Endothelial cell of umbilical vein (primary cell): ENCODE data around the gene PCTP. TPM values are rescaled to one million over a fixed set of nuclear protein-coding genes. Genes with fewer than 3 reads are reported as not detected.

Source experiments
- BruUV-seq: library from RNA; stranded (reverse); fragments of 400-500 nt; replicated peaks from 2 replicates; lab custom pipeline; 2021; lab: Mats Ljungman, UMichigan
- CTCF ChIA-PET: fragments of 300-600, 350-600 bp; sonication (Branson Sonifier 250); formaldehyde crosslinking; loops from one replicate; lab custom pipeline; 2021; ENCODE audit warnings: antibody characterized with exemption, inconsistent platforms; lab: Charles Lee
- POLR2A ChIA-PET: fragments of 300-600, 350-600 bp; sonication (Branson Sonifier 250); formaldehyde crosslinking; loops from one replicate; lab custom pipeline; 2021; ENCODE audit warnings: antibody characterized with exemption, inconsistent platforms; lab: Charles Lee
- DNase-seq: peaks from one replicate; pipeline ENCODE4 v3.0.0-alpha.2; 2011; ENCODE audit warnings: low read depth, low spot score
- FAIRE-seq: peaks from 2 replicates; lab custom pipeline; 2011; peaks lifted over from hg19 to GRCh38; lab: Jason Lieb, UNC
- H2AFZ ChIP-seq: 2 replicates; pipeline ENCODE4 v1.6.0; 2012; ENCODE audit warnings: low read depth, low read length, control low read depth, inconsistent platforms
- H3K27ac ChIP-seq: 2 replicates; pipeline ENCODE4 v1.5.1; 2011; ENCODE audit warnings: low read depth, mild to moderate bottlenecking, control low read depth, low read length, moderate library complexity; ENCODE audit not compliant: insufficient read depth
- H3K27me3 ChIP-seq, 2 experiments: 2 replicates each; pipeline versions ENCODE4 v1.6.0 to v1.6.1; 2011; ENCODE audit warnings: low read length in 2 of 2, mixed read lengths in 1 of 2; ENCODE audit not compliant: control insufficient read depth in 2 of 2, insufficient read depth in 2 of 2
- H3K36me3 ChIP-seq, 2 experiments: 2 replicates in 1 of 2; 3 replicates in 1 of 2; pipeline ENCODE4 v1.5.1; 2011; ENCODE audit warnings: low read length in 2 of 2, mild to moderate bottlenecking in 1 of 2, moderate library complexity in 1 of 2; ENCODE audit not compliant: control insufficient read depth in 2 of 2, insufficient read depth in 2 of 2; ENCODE audit errors: extremely low read depth in 1 of 2
- H3K4me1 ChIP-seq: 3 replicates; pipeline ENCODE4 v1.5.1; 2011; ENCODE audit warnings: mild to moderate bottlenecking, low read length; ENCODE audit not compliant: control insufficient read depth, insufficient read depth; ENCODE audit errors: extremely low read depth
- H3K4me2 ChIP-seq: 2 replicates; pipeline ENCODE4 v1.6.1; 2011; ENCODE audit warnings: low read length, control low read depth, mixed read lengths; ENCODE audit not compliant: insufficient read depth
- H3K4me3 ChIP-seq, 3 experiments: fragments of 200-600 bp in 1 of 3; sonication (generic), shearing (Covaris generic) in 1 of 3; replicated peaks in 1 of 3; 2 replicates each; pipeline ENCODE4 v1.5.1; 2011 to 2016; ENCODE audit warnings: control low read depth in 3 of 3, low read length in 3 of 3, mild to moderate bottlenecking in 2 of 3, inconsistent platforms in 1 of 3, low read depth in 1 of 3, moderate library complexity in 1 of 3; ENCODE audit not compliant: insufficient read depth in 1 of 3
- H3K79me2 ChIP-seq: 2 replicates; pipeline ENCODE4 v1.6.0; 2012; ENCODE audit warnings: low read length, inconsistent platforms; ENCODE audit not compliant: control insufficient read depth, insufficient read depth
- H3K9ac ChIP-seq: replicated peaks from 2 replicates; pipeline ENCODE3; 2011; ENCODE audit warnings: low read length, control low read depth; ENCODE audit not compliant: insufficient read depth; ENCODE audit errors: extremely low read depth
- H3K9me1 ChIP-seq: replicated peaks from 3 replicates; pipeline ENCODE4 v1.6.0; 2011; ENCODE audit warnings: mild to moderate bottlenecking, low read length; ENCODE audit not compliant: control insufficient read depth, insufficient read depth; ENCODE audit errors: extremely low read depth
- H3K9me3 ChIP-seq: replicated peaks from 2 replicates; pipeline ENCODE4 v1.5.1; 2012; ENCODE audit warnings: low read length, inconsistent platforms; ENCODE audit not compliant: control insufficient read depth, insufficient read depth
- H4K20me1 ChIP-seq: replicated peaks from 2 replicates; pipeline ENCODE3; 2011; ENCODE audit warnings: mild to moderate bottlenecking, low read length; ENCODE audit not compliant: control insufficient read depth, insufficient read depth; ENCODE audit errors: extremely low read depth
- CTCF ChIP-seq, 2 donors: IDR thresholded peaks; 1 replicate in 1 of 2; 2 replicates in 1 of 2; pipeline ENCODE4 v1.5.1; 2011; ENCODE audit warnings: low read length in 2 of 2, mild to moderate bottlenecking in 2 of 2, moderate library complexity in 2 of 2, control low read depth in 1 of 2, inconsistent platforms in 1 of 2, low read depth in 1 of 2; ENCODE audit not compliant: insufficient read depth in 1 of 2; ENCODE audit errors: extremely low read depth in 1 of 2
- EZH2 ChIP-seq: IDR thresholded peaks from 2 replicates; pipeline ENCODE4 v1.6.1; 2012; ENCODE audit warnings: borderline replicate concordance, low read depth, mild to moderate bottlenecking, moderate library complexity, low read length, inconsistent platforms; ENCODE audit not compliant: severe bottlenecking
- FOS ChIP-seq: IDR thresholded peaks from 2 replicates; pipeline ENCODE4 v1.6.1; 2011; ENCODE audit warnings: mild to moderate bottlenecking, low read length, moderate library complexity, borderline replicate concordance; ENCODE audit not compliant: insufficient read depth
- GATA2 ChIP-seq: IDR thresholded peaks from 2 replicates; pipeline ENCODE4 v1.7.0; 2011; ENCODE audit warnings: low read depth, mild to moderate bottlenecking, moderate library complexity, mixed read lengths, low read length; ENCODE audit not compliant: insufficient read length, insufficient read depth
- JUN ChIP-seq: IDR thresholded peaks from 2 replicates; pipeline ENCODE4 v1.6.1; 2011; ENCODE audit warnings: borderline replicate concordance, low read depth; ENCODE audit not compliant: insufficient read length, insufficient read depth
- MAX ChIP-seq: IDR thresholded peaks from 2 replicates; pipeline ENCODE4 v1.6.1; 2011; ENCODE audit not compliant: insufficient read depth, insufficient read length
- MYC ChIP-seq: IDR thresholded peaks from one replicate; pipeline ENCODE4 v1.6.1; 2011; ENCODE audit warnings: mild to moderate bottlenecking, low read depth, low read length
- POLR2A ChIP-seq: IDR thresholded peaks from 2 replicates; pipeline ENCODE4 v1.6.1; 2012; ENCODE audit warnings: low read depth, mild to moderate bottlenecking, control low read depth, low read length
- POLR2AphosphoS5 ChIP-seq: IDR thresholded peaks from 2 replicates; pipeline ENCODE4 v1.6.1; 2012; ENCODE audit warnings: low read depth, mild to moderate bottlenecking, control low read depth, low read length, moderate library complexity; ENCODE audit not compliant: insufficient read depth
- dilution Hi-C: fragments of 300-500 bp; cut with MboI; formaldehyde crosslinking; loops from one replicate; pipeline ENCODE4 v1.15.0; 2019; ENCODE audit warnings: low sequenced_read_pairs; ENCODE audit not compliant: extremely low pct_ligation_motif_present
- intact Hi-C: fragments of 100-400 bp; cut with micrococcal nuclease; formaldehyde crosslinking; loops from one replicate; pipeline ENCODE4 v1.10.0; 2022
- polyA plus RNA-seq, 4 experiments: library from polyadenylated mRNA; depleted of rRNA in 3 of 4; stranded (reverse) in 3 of 4; unstranded in 1 of 4; fragments of >200 nt; gene quantifications; 2 replicates each; pipeline versions ENCODE4 v1.2.1 to v1.2.3, GENCODE V29; 2011 to 2012; ENCODE audit warnings: missing spikeins in 1 of 4
- total RNA-seq: library from RNA; stranded (reverse); gene quantifications from 2 replicates; pipeline ENCODE4 v1.2.3, GENCODE V29; 2021

PCTP gene
- total and polyA plus RNA-seq, 2 donors (not counting 3 experiments of a cell fraction or from before 2014, with no cell fraction given): 13.5 to 18.3 TPM

GRCh38 chr17:55728361-55728760 is 22.5 kb upstream of the PCTP start:
- Histone ChIP-seq H3K36me3 (no peaks in the 10 kb centered on the region), H4K20me1 (no peaks in the 10 kb centered on the region), H3K9me1 (no peaks in the 10 kb centered on the region), H3K9me3 (no peaks in the 10 kb centered on the region), H3K27me3 (no peaks in the 10 kb centered on the region), H3K4me3 (no peak overlapping the region), H3K4me1 (peaks cover 5% of the 10 kb centered on the region), H3K79me2 (no peaks in the 10 kb centered on the region), H3K27ac (no peak overlapping the region), H3K4me2 (no peak overlapping the region), H3K9ac (no peak overlapping the region), H2AFZ (no peak overlapping the region)
- POLR2A ChIA-PET: no interaction called here
- no peak for TF ChIP-seq MAX
- no peak for TF ChIP-seq FOS
- no peak for TF ChIP-seq JUN
- dilution Hi-C loops (no loop called here), intact Hi-C loops (no loop called here)
- FAIRE-seq (no peak), DNase-seq (no peak)
- CTCF ChIA-PET: interaction anchor here (1.7 to 2.4 kb wide), 2 partner anchors 8 to 42 kb away, joined by 4 to 10 read pairs; no protein-coding TSS in a partner anchor
- no TSS peak for BruUV-seq

GRCh38 chr17:55728833-55729232 is 22.0 kb upstream of the PCTP start:
- dilution Hi-C loops (no loop called here), intact Hi-C loops (no loop called here)
- BruUV-seq: no TSS peak
- Histone ChIP-seq H3K36me3 (no peaks in the 10 kb centered on the region), H2AFZ (no peak overlapping the region), H3K27me3 (no peaks in the 10 kb centered on the region), H3K4me1 (peaks cover 5% of the 10 kb centered on the region), H3K9me1 (no peaks in the 10 kb centered on the region), H4K20me1 (no peaks in the 10 kb centered on the region), H3K4me3 (no peak overlapping the region), H3K9me3 (no peaks in the 10 kb centered on the region), H3K79me2 (no peaks in the 10 kb centered on the region), H3K9ac (no peak overlapping the region), H3K4me2 (no peak overlapping the region), H3K27ac (no peak overlapping the region)
- no peak for DNase-seq
- ChIA-PET CTCF (interaction anchor here (1.0 to 1.7 kb wide), 2 partner anchors 22 to 41 kb away, joined by 3 to 4 read pairs; partner anchors contain the start of gene PCTP), POLR2A (no interaction called here)
- TF ChIP-seq MAX (no peak), JUN (no peak), FOS (no peak), MYC (no peak), GATA2 (no peak), POLR2AphosphoS5 (no peak), POLR2A (no peak), CTCF (IDR thresholded peaks at IDR 0.05; ENCODE audit: extremely low read depth in 1 of 2, insufficient read depth in 1 of 2, low read depth in 1 of 2, low read length in 2 of 2) (no peak), EZH2 (no peak)
- FAIRE-seq: no peak
